Neural progenitor cell (in vitro differentiated cells): ENCODE data around the gene OSBPL1A.

ENCODE experiments used
- EZH2 ChIP-seq: fragments of 200-600 bp; sonication (generic); IDR thresholded peaks from 2 replicates; pipeline ENCODE4 v1.6.1; 2017; ENCODE audit warnings: antibody characterized with exemption, mild to moderate bottlenecking, moderate library complexity
- EZH2phosphoT487 ChIP-seq: fragments of 200-600 bp; sonication (generic); IDR thresholded peaks from 2 replicates; pipeline ENCODE4 v1.6.1; 2017; ENCODE audit warnings: antibody characterized with exemption
- TF ChIP-seq, protein P1 (sequence below): fragments of 200-600 bp; sonication (generic); IDR thresholded peaks from 2 replicates; pipeline ENCODE4 v1.5.1; 2017; ENCODE audit warnings: antibody characterized with exemption, mild to moderate bottlenecking

DNA sequence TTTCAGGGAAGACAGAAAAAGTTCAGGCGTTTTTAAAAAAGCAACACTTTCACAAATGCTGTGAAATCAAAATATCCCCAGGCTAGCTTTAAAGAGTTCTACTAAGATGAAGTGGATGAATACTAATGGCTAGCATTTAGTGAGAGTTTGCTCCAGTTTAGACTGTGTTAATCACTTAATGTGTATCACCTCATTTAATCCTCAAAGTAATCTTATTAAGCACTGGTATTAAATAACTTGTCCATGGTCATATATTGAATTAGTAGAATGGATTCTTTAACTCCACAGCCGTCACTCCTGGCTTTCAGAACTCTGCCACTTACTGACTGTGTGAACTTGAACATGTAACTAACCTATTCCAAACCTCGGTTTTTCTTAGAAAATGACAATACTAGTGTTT lies 192.7 kb downstream of the OSBPL1A start:
- TF ChIP-seq, protein P1, sequence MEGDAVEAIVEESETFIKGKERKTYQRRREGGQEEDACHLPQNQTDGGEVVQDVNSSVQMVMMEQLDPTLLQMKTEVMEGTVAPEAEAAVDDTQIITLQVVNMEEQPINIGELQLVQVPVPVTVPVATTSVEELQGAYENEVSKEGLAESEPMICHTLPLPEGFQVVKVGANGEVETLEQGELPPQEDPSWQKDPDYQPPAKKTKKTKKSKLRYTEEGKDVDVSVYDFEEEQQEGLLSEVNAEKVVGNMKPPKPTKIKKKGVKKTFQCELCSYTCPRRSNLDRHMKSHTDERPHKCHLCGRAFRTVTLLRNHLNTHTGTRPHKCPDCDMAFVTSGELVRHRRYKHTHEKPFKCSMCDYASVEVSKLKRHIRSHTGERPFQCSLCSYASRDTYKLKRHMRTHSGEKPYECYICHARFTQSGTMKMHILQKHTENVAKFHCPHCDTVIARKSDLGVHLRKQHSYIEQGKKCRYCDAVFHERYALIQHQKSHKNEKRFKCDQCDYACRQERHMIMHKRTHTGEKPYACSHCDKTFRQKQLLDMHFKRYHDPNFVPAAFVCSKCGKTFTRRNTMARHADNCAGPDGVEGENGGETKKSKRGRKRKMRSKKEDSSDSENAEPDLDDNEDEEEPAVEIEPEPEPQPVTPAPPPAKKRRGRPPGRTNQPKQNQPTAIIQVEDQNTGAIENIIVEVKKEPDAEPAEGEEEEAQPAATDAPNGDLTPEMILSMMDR: no peak
- TF ChIP-seq EZH2phosphoT487: no peak
- no peak for TF ChIP-seq EZH2
